ENCODE results near the gene HECW1.
"Not testable (repeated sequence)": the region's sequence is repeated elsewhere in the genome, so short reads cannot be mapped to it uniquely, and the experiment has no call there.

HECW1 gene

GRCh38 chr7:43485580-43485979, 373.1 kb downstream of the HECW1 start:
- Histone ChIP-seq H3K4me3 (ENCODE audit: low read length) (no peak overlapping the region), H3K9ac (ENCODE audit: low read length) (no peak overlapping the region), H3K36me3 (ENCODE audit: control insufficient read depth, low read depth, low read length) (no peaks in the 10 kb centered on the region), H3K4me1 (ENCODE audit: control insufficient read depth, low read depth, low read length) (no peaks in the 10 kb centered on the region), H3K27ac (ENCODE audit: low read length) (no peak overlapping the region), H3K9me3 (ENCODE audit: control insufficient read depth, low read depth, low read length) (no peaks in the 10 kb centered on the region), H3K27me3 (ENCODE audit: control insufficient read depth, insufficient read depth, low read length) (no peaks in the 10 kb centered on the region)

GRCh38 chr7:43486008-43486407, 373.6 kb downstream of the HECW1 start:
- H3K36me3 ChIP-seq (ENCODE audit: control insufficient read depth, low read depth, low read length); H3K27ac ChIP-seq (ENCODE audit: low read length); H3K4me3 ChIP-seq (ENCODE audit: low read length); H3K9ac ChIP-seq (ENCODE audit: low read length); H3K9me3 ChIP-seq (ENCODE audit: control insufficient read depth, low read depth, low read length); H3K4me1 ChIP-seq (ENCODE audit: control insufficient read depth, low read depth, low read length); H3K27me3 ChIP-seq (ENCODE audit: control insufficient read depth, insufficient read depth, low read length): not testable (repeated sequence)

GRCh38 chr7:43486634-43487033, 374.2 kb downstream of the HECW1 start:
- Histone ChIP-seq H3K9ac (ENCODE audit: low read length) (no peak overlapping the region), H3K27ac (ENCODE audit: low read length) (no peak overlapping the region)

GRCh38 chr7:43487731-43488073, 375.3 kb downstream of the HECW1 start:
- no peak overlapping the region for H3K9ac ChIP-seq (ENCODE audit: low read length)
- H3K27ac ChIP-seq (ENCODE audit: low read length) = no peak overlapping the region
- no peaks in the 10 kb centered on the region for H3K4me1 ChIP-seq (ENCODE audit: control insufficient read depth, low read depth, low read length)

More at GRCh38 chr7:43486634-43487033, 374.2 kb downstream of the HECW1 start:
- H3K4me3 ChIP-seq (ENCODE audit: low read length) = no peak overlapping the region
- no peaks in the 10 kb centered on the region for H3K27me3 ChIP-seq (ENCODE audit: control insufficient read depth, insufficient read depth, low read length)
- no peaks in the 10 kb centered on the region for H3K4me1 ChIP-seq (ENCODE audit: control insufficient read depth, low read depth, low read length)
- H3K9me3 ChIP-seq (ENCODE audit: control insufficient read depth, low read depth, low read length) = no peaks in the 10 kb centered on the region
- no peaks in the 10 kb centered on the region for H3K36me3 ChIP-seq (ENCODE audit: control insufficient read depth, low read depth, low read length)

GRCh38 chr7:43489257-43489656, 376.8 kb downstream of the HECW1 start:
- Histone ChIP-seq H3K9me3 (ENCODE audit: control insufficient read depth, low read depth, low read length) (no peaks in the 10 kb centered on the region), H3K9ac (ENCODE audit: low read length) (no peak overlapping the region), H3K36me3 (ENCODE audit: control insufficient read depth, low read depth, low read length) (no peaks in the 10 kb centered on the region), H3K4me1 (ENCODE audit: control insufficient read depth, low read depth, low read length) (no peaks in the 10 kb centered on the region), H3K4me3 (ENCODE audit: low read length) (no peak overlapping the region), H3K27me3 (ENCODE audit: control insufficient read depth, insufficient read depth, low read length) (no peaks in the 10 kb centered on the region), H3K27ac (ENCODE audit: low read length) (no peak overlapping the region)

More at GRCh38 chr7:43487731-43488073, 375.3 kb downstream of the HECW1 start:
- Histone ChIP-seq H3K36me3 (ENCODE audit: control insufficient read depth, low read depth, low read length) (no peaks in the 10 kb centered on the region), H3K9me3 (ENCODE audit: control insufficient read depth, low read depth, low read length) (no peaks in the 10 kb centered on the region), H3K27me3 (ENCODE audit: control insufficient read depth, insufficient read depth, low read length) (no peaks in the 10 kb centered on the region), H3K4me3 (ENCODE audit: low read length) (no peak overlapping the region)

- Histone ChIP-seq H3K4me3 (ENCODE audit: low read length) (no peak overlapping the region), H3K9me3 (ENCODE audit: control insufficient read depth, low read depth, low read length) (no peaks in the 10 kb centered on the region), H3K36me3 (ENCODE audit: control insufficient read depth, low read depth, low read length) (no peaks in the 10 kb centered on the region), H3K27me3 (ENCODE audit: control insufficient read depth, insufficient read depth, low read length) (no peaks in the 10 kb centered on the region), H3K4me1 (ENCODE audit: control insufficient read depth, low read depth, low read length) (no peaks in the 10 kb centered on the region), H3K9ac (ENCODE audit: low read length) (no peak overlapping the region), H3K27ac (ENCODE audit: low read length) (no peak overlapping the region)
Measured at GRCh38 chr7:43490016-43490415, 377.6 kb downstream of the HECW1 start.

GRCh38 chr7:43491123-43491522, 378.7 kb downstream of the HECW1 start:
- Histone ChIP-seq H3K9ac (ENCODE audit: low read length) (no peak overlapping the region), H3K9me3 (ENCODE audit: control insufficient read depth, low read depth, low read length) (no peaks in the 10 kb centered on the region), H3K27ac (ENCODE audit: low read length) (no peak overlapping the region), H3K36me3 (ENCODE audit: control insufficient read depth, low read depth, low read length) (no peaks in the 10 kb centered on the region), H3K4me1 (ENCODE audit: control insufficient read depth, low read depth, low read length) (no peaks in the 10 kb centered on the region), H3K27me3 (ENCODE audit: control insufficient read depth, insufficient read depth, low read length) (no peaks in the 10 kb centered on the region), H3K4me3 (ENCODE audit: low read length) (no peak overlapping the region)

GRCh38 chr7:43491984-43492383, 379.5 kb downstream of the HECW1 start:
- Histone ChIP-seq H3K36me3 (ENCODE audit: control insufficient read depth, low read depth, low read length) (no peaks in the 10 kb centered on the region), H3K4me3 (ENCODE audit: low read length) (no peak overlapping the region), H3K27ac (ENCODE audit: low read length) (no peak overlapping the region), H3K27me3 (ENCODE audit: control insufficient read depth, insufficient read depth, low read length) (no peaks in the 10 kb centered on the region), H3K9ac (ENCODE audit: low read length) (no peak overlapping the region), H3K9me3 (ENCODE audit: control insufficient read depth, low read depth, low read length) (no peaks in the 10 kb centered on the region), H3K4me1 (ENCODE audit: control insufficient read depth, low read depth, low read length) (no peaks in the 10 kb centered on the region)

GRCh38 chr7:43492896-43493295, 380.4 kb downstream of the HECW1 start:
- Histone ChIP-seq H3K4me1 (ENCODE audit: control insufficient read depth, low read depth, low read length) (no peaks in the 10 kb centered on the region), H3K9me3 (ENCODE audit: control insufficient read depth, low read depth, low read length) (no peaks in the 10 kb centered on the region), H3K27me3 (ENCODE audit: control insufficient read depth, insufficient read depth, low read length) (no peaks in the 10 kb centered on the region), H3K27ac (ENCODE audit: low read length) (no peak overlapping the region), H3K4me3 (ENCODE audit: low read length) (no peak overlapping the region), H3K36me3 (ENCODE audit: control insufficient read depth, low read depth, low read length) (no peaks in the 10 kb centered on the region), H3K9ac (ENCODE audit: low read length) (no peak overlapping the region)

GRCh38 chr7:43495572-43495971, 383.1 kb downstream of the HECW1 start:
- no peaks in the 10 kb centered on the region for H3K36me3 ChIP-seq (ENCODE audit: control insufficient read depth, low read depth, low read length)
- H3K27me3 ChIP-seq (ENCODE audit: control insufficient read depth, insufficient read depth, low read length) = no peaks in the 10 kb centered on the region
- no peaks in the 10 kb centered on the region for H3K4me1 ChIP-seq (ENCODE audit: control insufficient read depth, low read depth, low read length)
- H3K9ac ChIP-seq (ENCODE audit: low read length) = no peak overlapping the region
- H3K4me3 ChIP-seq (ENCODE audit: low read length) = no peak overlapping the region
- H3K9me3 ChIP-seq (ENCODE audit: control insufficient read depth, low read depth, low read length) = no peaks in the 10 kb centered on the region
- H3K27ac ChIP-seq (ENCODE audit: low read length) = no peak overlapping the region

- H3K4me1 ChIP-seq (ENCODE audit: control insufficient read depth, low read depth, low read length) = peaks cover 6% of the 10 kb centered on the region
- no peak overlapping the region for H3K27ac ChIP-seq (ENCODE audit: low read length)
- H3K9ac ChIP-seq (ENCODE audit: low read length) = no peak overlapping the region
- no peaks in the 10 kb centered on the region for H3K36me3 ChIP-seq (ENCODE audit: control insufficient read depth, low read depth, low read length)
- H3K9me3 ChIP-seq (ENCODE audit: control insufficient read depth, low read depth, low read length) = no peaks in the 10 kb centered on the region
- H3K4me3 ChIP-seq (ENCODE audit: low read length) = no peak overlapping the region
- H3K27me3 ChIP-seq (ENCODE audit: control insufficient read depth, insufficient read depth, low read length) = no peaks in the 10 kb centered on the region
Measured at GRCh38 chr7:43496596-43496995, 384.1 kb downstream of the HECW1 start.

- H3K9me3 ChIP-seq (ENCODE audit: control insufficient read depth, low read depth, low read length) = no peaks in the 10 kb centered on the region
- H3K4me3 ChIP-seq (ENCODE audit: low read length) = no peak overlapping the region
- H3K36me3 ChIP-seq (ENCODE audit: control insufficient read depth, low read depth, low read length) = no peaks in the 10 kb centered on the region
- no peaks in the 10 kb centered on the region for H3K27me3 ChIP-seq (ENCODE audit: control insufficient read depth, insufficient read depth, low read length)
- peaks cover 6% of the 10 kb centered on the region for H3K4me1 ChIP-seq (ENCODE audit: control insufficient read depth, low read depth, low read length)
- H3K9ac ChIP-seq (ENCODE audit: low read length) = no peak overlapping the region
- H3K27ac ChIP-seq (ENCODE audit: low read length) = no peak overlapping the region
Measured at GRCh38 chr7:43501870-43502269, 389.4 kb downstream of the HECW1 start.

Measured in iPS-18a (cell line).